GM08714 (cell line): Measurements from ENCODE around the gene KRTAP10-4.
"Not testable (repeated sequence)": the region's sequence is repeated elsewhere in the genome, so short reads cannot be mapped to it uniquely, and the experiment has no call there.

Experiments
- H3K4me3 ChIP-seq: fragments of 200-500 bp; sonication (Bioruptor generic); 2 replicates; pipeline ENCODE4 v1.5.1; 2014; ENCODE audit warnings: mild to moderate bottlenecking, low read length, inconsistent platforms
- ZNF274 ChIP-seq: IDR thresholded peaks from 2 replicates; pipeline ENCODE4 v1.6.1; 2012; ENCODE audit warnings: mild to moderate bottlenecking, low read depth, low read length

The KRTAP10-4 gene, protein sequence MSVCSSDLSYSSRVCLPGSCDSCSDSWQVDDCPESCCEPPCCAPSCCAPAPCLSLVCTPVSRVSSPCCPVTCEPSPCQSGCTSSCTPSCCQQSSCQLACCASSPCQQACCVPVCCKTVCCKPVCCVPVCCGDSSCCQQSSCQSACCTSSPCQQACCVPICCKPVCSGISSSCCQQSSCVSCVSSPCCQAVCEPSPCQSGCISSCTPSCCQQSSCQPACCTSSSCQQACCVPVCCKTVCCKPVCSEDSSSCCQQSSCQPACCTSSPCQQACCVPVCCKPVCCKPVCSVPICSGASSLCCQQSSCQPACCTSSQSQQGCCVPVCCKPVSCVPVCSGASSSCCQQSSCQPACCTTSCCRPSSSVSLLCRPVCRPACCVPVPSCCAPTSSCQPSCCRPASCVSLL

DNA sequence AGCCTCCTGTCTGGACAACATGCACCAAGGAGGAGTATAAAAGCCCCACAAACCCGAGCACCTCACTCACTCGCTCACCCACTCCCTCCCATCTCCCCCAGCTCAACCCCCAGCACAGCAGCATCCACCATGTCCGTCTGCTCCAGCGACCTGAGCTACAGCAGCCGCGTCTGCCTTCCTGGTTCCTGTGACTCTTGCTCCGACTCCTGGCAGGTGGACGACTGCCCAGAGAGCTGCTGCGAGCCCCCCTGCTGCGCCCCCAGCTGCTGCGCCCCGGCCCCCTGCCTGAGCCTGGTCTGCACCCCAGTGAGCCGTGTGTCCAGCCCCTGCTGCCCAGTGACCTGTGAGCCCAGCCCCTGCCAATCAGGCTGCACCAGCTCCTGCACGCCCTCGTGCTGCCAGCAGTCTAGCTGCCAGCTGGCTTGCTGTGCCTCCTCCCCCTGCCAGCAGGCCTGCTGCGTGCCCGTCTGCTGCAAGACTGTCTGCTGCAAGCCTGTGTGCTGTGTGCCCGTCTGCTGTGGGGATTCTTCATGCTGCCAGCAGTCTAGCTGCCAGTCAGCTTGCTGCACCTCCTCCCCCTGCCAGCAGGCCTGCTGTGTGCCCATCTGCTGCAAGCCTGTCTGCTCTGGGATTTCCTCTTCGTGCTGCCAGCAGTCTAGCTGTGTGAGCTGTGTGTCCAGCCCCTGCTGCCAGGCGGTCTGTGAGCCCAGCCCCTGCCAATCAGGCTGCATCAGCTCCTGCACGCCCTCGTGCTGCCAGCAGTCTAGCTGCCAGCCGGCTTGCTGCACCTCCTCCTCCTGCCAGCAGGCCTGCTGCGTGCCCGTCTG, at the start of gene KRTAP10-4:
Gene KRTAP10-4, plus strand, starts transcription at position 100 of the 827 bp plus-strand sequence. Its CDS starts 30 bp downstream, at position 130.
- not testable (repeated sequence) for H3K4me3 ChIP-seq

DNA sequence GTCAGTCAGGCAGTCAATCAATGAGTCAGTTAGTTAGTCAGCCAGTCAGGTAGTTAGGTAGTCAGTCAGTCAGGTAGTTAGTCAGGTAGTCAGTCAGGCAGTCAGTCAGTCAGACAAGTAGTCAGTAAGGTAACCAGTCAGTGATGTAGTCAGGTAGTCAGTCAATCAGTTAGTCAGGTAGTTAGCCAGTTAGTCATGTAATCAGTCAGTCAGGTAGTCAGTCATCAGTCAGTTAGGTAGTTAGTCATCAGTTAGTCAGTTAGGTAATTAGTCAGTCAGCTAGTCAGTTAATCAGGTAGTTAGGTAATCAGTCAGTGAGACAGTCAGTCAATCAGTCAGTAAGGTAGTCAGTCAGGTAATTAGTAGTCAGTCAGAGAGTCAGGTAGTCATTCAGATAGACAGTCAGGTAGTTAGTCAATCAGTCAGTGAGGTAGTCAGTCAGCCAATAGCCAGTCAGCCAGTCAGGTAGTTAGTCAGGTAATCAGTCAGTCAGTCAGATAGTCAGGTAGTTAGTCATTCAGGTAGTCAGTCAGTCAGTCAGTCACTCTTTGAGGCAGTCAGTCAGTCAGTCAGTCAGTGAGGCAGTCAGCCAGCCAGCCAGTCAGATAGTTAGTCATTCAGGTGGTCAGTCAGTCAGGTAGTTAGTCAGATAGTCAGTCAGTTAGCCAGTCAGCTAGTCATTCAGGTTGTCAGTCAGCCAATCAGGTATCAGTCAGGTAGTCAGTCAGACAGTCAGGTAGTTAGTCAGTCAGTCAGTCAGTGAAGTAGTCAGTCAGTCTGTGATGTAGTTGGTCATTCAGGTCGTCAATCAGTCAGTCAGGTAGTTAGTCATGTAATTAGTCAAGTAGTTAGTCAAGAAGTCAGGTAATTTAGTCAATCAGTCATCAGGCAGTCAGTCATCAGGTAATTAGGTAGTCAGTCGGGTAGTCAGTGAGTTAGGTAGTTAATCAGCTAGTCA, 48.8 kb upstream of the KRTAP10-4 start:
- H3K4me3 ChIP-seq: no peak overlapping the region
- TF ChIP-seq ZNF274: no peak

DNA sequence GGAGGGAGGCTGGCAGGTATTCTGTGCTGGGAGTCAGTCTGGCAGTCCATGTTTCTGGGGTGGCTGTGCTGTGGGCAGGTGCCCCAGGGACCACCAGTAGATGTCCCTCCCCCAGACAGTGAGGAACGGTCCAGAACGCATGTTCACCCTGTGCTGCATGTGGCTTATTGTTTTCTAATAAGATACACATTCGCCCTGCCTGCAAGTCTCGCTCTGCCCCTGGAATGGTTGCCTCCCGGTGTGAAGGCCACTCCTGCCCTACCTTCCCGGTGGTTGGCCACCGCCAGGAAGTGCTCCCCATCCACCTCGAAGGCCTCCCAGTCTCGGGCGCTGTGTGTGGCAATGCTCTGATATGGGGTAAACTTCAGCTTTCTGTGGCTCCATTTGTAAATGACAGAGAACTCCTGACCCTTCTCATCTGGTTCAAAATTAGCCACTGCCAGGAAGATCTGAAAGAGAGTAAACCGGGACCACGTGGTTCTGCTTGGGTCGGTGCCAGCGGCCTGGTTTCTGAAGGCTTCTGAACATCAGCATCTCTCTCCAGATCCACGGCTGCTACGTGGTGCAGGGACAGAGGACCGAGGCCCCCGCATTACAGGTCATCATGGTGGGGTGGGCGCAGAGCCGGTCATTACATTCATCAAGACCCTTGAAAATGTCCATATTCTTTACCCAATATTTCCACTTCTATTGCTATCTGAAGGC, 48.0 kb upstream of the KRTAP10-4 start:
- no peak for TF ChIP-seq ZNF274
- no peak overlapping the region for H3K4me3 ChIP-seq

DNA sequence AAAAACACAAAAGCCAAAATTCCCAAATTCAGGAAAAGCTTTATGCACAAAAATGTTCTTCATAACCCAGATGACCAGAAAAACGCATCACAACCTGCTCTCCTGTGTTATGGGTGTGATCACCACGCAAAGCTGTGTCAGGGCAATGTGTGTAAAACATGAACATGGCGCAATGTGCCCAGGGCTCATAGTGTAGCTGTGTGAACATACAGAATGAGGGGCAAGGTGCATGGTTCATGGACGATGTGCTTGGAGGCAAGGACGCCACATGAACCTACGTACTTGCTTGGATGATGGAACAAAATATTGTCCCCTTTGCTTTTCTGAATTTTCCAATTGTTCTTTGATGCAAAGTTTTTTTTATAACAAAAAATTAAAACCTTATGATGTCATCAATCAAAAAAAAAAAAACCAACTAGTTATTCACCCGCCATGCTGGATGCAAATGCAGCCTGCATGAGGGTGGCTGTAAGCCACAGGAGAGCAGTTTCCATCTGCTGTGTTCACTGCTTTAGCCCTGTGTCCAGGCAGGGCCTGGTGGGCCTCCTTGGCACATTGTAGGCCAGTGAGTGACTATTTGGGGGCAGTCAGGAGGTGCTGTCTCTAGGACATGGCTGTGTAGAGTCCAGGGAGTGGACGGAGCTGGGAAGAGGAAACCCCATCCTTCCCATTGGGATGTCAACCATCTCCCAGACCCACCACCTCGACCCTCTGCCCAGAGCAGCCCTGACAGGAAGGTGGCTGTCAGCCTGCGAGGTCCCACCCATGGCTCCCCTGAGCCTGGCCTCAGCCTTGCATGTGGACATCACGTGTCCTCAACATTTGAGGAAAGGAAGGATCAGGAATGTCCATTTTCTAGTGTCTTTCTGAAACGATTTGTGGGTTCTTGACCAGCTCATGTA, 47.2 kb upstream of the KRTAP10-4 start:
- TF ChIP-seq ZNF274: no peak
- H3K4me3 ChIP-seq: no peak overlapping the region

DNA sequence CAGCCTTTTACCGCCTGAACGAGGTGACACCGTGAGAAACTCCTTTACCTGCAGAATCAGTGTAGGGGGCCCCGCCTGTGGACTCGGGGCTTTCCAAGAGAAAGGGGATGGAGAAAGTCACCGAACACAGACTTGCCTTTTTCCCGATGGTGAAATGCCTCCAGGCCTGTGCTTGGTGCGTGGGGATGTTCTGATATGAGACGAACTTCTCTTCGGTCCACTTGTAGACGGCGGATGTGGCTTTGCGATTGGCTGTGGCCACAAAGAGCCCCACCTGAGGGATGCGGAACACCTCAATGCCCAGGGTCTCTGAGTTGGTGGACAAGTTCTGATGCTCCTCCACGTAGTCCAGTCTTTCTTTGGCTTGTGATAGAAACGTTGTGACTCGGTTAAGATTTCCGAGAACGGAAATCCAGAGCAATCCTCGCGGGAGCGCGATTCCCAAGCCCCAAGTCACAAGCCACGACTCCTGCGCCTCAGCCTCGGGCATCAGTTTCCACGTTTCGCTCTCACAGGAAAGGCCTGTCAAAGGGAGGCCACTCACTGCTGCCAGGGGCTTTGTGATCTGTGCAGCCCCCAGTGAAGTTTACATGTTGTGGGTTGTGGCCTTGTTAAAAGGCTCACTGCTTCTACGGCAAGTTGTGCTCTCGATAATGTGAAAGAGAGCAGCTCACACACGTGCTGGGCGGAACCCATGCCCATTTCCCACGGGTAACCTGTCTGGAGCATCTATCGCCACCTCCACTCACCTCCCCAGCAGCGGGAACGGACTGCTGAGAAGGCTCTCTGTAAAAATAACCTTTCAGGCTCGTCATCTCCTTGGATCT, 46.2 kb upstream of the KRTAP10-4 start:
- no peak for TF ChIP-seq ZNF274

DNA sequence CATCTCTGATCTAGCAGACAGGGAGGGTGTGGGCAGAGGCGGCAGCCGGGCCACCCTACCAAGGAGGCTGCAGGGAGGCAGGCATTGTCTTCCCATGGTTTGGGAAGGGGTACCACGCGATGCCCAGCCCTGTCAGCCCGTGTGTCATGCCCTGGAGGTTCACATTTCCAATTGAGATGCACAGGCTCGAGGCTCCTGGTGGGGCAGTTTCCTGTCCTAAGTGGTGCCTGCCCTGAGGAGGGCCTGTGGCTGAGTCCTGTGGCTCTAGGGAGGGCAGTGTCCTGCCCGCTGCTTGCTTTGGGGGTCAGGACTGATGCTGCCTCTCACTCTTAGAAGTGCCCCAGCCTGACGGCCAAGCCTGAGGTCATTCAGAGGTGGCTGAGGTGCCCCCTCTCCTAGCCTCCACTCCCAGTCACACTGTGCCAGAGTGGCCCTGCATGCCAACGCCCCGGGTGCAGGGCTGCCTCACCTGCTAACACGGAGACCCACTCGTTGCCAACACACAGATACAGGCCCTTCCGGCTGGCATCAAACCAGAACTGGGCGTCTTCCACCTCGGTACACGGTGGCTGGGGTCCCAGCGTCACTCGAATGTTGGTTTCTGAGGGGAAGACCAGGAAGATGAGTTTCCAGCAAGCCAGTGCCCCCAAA, 45.4 kb upstream of the KRTAP10-4 start:
- no peak overlapping the region for H3K4me3 ChIP-seq
- TF ChIP-seq ZNF274: no peak

More for the DNA sequence above, 46.2 kb upstream of the KRTAP10-4 start:
- H3K4me3 ChIP-seq: no peak overlapping the region

DNA sequence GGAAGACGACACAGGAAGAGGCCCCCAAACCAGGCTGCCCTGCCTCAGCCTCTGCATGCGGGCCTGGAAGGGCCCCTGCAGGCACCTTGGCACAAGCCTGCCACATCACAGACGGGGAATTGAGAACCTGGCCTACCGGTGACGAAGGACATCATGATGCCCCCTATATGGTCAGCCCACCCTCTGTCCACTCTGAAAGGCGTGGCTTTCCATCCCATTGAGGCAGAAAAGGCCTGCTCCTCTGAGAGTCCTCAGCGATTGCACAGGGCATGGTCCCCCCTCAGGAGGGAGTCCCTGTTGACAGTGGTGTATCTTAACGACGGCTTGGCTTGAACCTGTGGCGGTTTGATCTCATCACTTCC, 44.9 kb upstream of the KRTAP10-4 start:
- no peak for TF ChIP-seq ZNF274
- no peak overlapping the region for H3K4me3 ChIP-seq

DNA sequence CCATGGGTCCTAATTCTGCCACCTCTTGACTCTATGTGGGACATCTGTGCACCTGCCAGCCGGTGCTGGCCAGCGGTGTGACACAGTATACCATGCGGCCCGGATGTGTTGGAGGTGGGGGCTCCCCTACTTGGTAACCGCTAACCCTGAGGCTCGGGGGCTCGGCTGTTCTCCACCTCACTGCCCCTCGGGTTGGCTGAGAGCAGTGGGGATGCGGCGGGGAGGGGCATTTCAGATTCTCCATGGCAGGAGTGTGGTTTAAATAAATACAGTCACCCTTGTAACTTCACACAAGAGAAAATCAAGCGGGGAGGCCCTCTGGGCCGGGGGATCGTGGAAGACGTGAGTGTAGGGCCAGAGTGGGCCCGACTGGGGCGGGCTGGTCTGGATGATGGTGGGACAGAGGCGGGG, 44.5 kb upstream of the KRTAP10-4 start:
- no peak overlapping the region for H3K4me3 ChIP-seq
- no peak for TF ChIP-seq ZNF274

DNA sequence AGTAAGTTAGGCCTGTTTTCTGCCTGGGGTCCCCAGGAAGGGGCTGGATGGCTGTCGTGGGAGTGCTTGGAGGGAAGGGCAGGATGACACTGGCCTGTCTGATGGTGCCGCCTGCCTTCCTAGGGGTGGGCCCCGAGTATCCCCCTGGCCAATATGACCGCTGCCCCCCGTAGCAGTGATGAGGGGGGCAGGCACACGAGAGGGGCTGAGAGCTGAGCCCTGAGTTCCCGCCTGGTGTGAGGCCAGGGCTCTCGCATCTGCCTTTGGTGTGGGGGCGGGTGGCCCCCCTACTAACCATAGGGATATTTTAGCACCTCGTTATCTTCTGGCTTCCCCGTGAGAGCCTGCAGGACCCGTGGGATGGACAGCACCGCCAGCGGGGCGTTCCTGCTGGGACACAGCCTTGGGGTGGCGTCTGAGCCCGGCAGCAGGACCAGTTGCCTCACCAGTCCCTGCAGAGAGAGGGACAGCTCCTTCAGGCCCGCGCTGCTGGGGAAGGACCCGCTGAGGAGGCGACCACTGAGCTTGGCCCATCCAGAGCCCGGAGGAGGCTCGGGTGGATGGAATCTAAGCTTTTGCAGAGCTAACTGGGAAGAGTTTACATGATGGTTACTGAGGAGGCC, 43.9 kb upstream of the KRTAP10-4 start:
- no peak for TF ChIP-seq ZNF274

DNA sequence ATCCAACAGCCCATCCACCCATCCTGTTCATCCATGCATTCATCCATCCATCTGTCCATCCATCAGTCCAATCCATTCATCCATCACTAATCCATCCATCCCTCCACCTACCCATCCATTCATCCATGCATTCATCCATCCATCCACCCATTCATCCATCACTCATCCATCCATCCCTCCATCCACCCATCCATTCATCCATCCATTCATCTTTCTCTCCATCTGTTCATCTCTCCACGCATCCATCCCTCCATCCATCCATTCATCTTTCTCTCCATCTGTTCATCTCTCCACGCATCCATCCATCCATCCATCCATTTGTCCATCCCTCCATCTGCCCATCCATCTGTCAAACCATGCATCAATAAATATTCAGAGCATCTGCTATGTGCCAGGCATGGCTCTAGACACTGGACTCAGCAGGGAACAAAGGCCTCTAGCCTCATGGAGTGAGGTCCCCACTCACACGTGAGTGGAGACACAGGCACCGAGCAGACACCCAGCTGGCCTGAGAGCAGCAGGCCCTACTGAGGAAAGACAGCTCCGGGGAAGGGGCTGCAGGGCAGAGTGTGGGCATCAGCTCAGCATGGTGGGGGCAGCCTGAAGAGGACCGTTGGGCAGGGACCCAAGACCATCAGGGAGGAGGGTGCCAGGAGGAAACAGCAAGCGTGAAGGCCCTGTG, 43.2 kb upstream of the KRTAP10-4 start:
- TF ChIP-seq ZNF274: no peak
- no peak overlapping the region for H3K4me3 ChIP-seq

More for the DNA sequence above, 43.9 kb upstream of the KRTAP10-4 start:
- no peak overlapping the region for H3K4me3 ChIP-seq
